ENCODE measurements around the gene TTC28. TPM values are rescaled to one million over a fixed set of nuclear protein-coding genes. Genes with fewer than 3 reads are reported as not detected.
A peak's percentile ranks its signal among the peaks of the same experiment; 100 is the strongest.

The TTC28 gene
- total RNA-seq, 1 donor from 2014 or later, result 14.9 TPM

GRCh38 chr22:28411125-28411524, 268.5 kb downstream of the TTC28 start:
- no peak for DNase-seq (ENCODE audit: low read depth in 2 of 2)

- DNase-seq (ENCODE audit: low read depth in 2 of 2), result peak in 1 of 2 donors; percentile 51
Measured at GRCh38 chr22:28410050-28410816, 269.4 kb downstream of the TTC28 start.

GRCh38 chr22:28408709-28409108, 270.9 kb downstream of the TTC28 start:
- no peak for DNase-seq (ENCODE audit: low read depth in 2 of 2)

- DNase-seq (ENCODE audit: low read depth in 2 of 2), result no peak
Measured at GRCh38 chr22:28407645-28408044, 272.0 kb downstream of the TTC28 start.

GRCh38 chr22:28406246-28406645, 273.4 kb downstream of the TTC28 start:
- no peak for DNase-seq (ENCODE audit: low read depth in 2 of 2)

GRCh38 chr22:28405588-28405987, 274.1 kb downstream of the TTC28 start:
- no peak for DNase-seq (ENCODE audit: low read depth in 2 of 2)

GRCh38 chr22:28402539-28402938, 277.1 kb downstream of the TTC28 start:
- DNase-seq (ENCODE audit: low read depth in 2 of 2), result no peak

- no peak for DNase-seq (ENCODE audit: low read depth in 2 of 2)
Measured at GRCh38 chr22:28402060-28402459, 277.6 kb downstream of the TTC28 start.

GRCh38 chr22:28398981-28399380, 280.7 kb downstream of the TTC28 start:
- no peak for DNase-seq (ENCODE audit: low read depth in 2 of 2)

GRCh38 chr22:28398355-28398754, 281.3 kb downstream of the TTC28 start:
- no peak for DNase-seq (ENCODE audit: low read depth in 2 of 2)

GRCh38 chr22:28397306-28397705, 282.3 kb downstream of the TTC28 start:
- DNase-seq (ENCODE audit: low read depth in 2 of 2), result no peak

- peak in 1 of 2 donors; percentile 37 for DNase-seq (ENCODE audit: low read depth in 2 of 2)
Measured at GRCh38 chr22:28395920-28396753, 283.5 kb downstream of the TTC28 start.

- no peak for DNase-seq (ENCODE audit: low read depth in 2 of 2)
Measured at GRCh38 chr22:28395520-28395919, 284.1 kb downstream of the TTC28 start.

- DNase-seq (ENCODE audit: low read depth in 2 of 2), result peak in 1 of 2 donors; percentile 14
Measured at GRCh38 chr22:28394513-28395110, 285.0 kb downstream of the TTC28 start.

GRCh38 chr22:28381429-28382167, 298.0 kb downstream of the TTC28 start:
- DNase-seq (ENCODE audit: low read depth in 2 of 2), result no peak

GRCh38 chr22:28379951-28380350, 299.7 kb downstream of the TTC28 start:
- no peak for DNase-seq (ENCODE audit: low read depth in 2 of 2)

- DNase-seq (ENCODE audit: low read depth in 2 of 2), result no peak
Measured at GRCh38 chr22:28379075-28379779, 300.4 kb downstream of the TTC28 start.

- peak in 1 of 2 donors; percentile 12 for DNase-seq (ENCODE audit: low read depth in 2 of 2)
Measured at GRCh38 chr22:28375761-28376534, 303.7 kb downstream of the TTC28 start.

- peak in 1 of 2 donors; percentile 33 for DNase-seq (ENCODE audit: low read depth in 2 of 2)
Measured at GRCh38 chr22:28373831-28374230, 305.8 kb downstream of the TTC28 start.

GRCh38 chr22:28369854-28370253, 309.8 kb downstream of the TTC28 start:
- DNase-seq (ENCODE audit: low read depth in 2 of 2), result no peak
